GM10847 (cell line): ENCODE data around the gene TAGAP.

Experiments used
- POLR2A ChIP-seq: IDR thresholded peaks from 2 replicates; pipeline ENCODE4 v1.6.1; 2011; ENCODE audit not compliant: insufficient read length; ENCODE audit errors: extremely low read depth

TAGAP gene, protein sequence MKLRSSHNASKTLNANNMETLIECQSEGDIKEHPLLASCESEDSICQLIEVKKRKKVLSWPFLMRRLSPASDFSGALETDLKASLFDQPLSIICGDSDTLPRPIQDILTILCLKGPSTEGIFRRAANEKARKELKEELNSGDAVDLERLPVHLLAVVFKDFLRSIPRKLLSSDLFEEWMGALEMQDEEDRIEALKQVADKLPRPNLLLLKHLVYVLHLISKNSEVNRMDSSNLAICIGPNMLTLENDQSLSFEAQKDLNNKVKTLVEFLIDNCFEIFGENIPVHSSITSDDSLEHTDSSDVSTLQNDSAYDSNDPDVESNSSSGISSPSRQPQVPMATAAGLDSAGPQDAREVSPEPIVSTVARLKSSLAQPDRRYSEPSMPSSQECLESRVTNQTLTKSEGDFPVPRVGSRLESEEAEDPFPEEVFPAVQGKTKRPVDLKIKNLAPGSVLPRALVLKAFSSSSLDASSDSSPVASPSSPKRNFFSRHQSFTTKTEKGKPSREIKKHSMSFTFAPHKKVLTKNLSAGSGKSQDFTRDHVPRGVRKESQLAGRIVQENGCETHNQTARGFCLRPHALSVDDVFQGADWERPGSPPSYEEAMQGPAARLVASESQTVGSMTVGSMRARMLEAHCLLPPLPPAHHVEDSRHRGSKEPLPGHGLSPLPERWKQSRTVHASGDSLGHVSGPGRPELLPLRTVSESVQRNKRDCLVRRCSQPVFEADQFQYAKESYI

DNA sequence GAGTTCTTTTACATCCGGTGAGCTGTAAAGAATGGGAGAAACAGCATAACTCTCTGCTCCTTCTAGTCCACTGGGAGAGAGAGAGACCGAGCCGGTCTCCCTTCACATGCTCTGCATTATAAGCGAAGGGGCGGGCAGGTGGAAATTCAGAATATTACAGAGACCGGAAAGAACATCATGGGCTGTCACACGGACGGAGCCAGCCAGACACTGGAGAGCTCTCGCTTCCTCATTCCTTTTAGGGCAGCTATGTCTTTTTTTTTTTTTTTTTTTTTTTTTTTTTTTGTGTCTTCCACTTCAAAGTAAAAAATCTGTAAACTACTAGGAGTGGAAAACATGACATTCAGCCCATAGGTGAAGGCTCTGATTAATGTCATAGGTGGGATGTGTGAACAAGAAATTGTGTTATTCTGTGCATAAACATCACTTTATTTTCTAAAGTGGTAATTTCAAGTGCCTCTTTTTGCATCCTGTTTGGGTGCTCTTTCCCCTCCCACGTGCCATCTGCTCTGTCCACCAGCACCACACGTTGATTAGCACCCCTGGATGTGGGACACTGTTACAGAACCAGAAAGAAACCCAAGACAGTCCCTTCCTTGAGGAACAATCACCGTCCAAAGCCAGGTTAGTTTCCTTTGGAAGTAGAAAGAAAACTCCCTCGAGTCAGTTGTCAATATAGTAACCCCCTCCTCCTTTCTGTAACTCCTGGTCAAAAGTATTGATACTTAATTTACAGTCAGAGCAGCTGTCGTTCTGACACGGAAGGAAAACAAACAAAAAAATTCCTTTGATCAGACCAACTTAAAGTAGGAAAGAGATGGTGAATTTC lies at the start of gene TAGAP:
Gene TAGAP (minus strand): TSS at position 93 of the 829 bp plus-strand sequence. CDS start 845 bp downstream, outside the sequence.
- peak; percentile 30 for TF ChIP-seq POLR2A

GRCh38 chr6:159093609-159094443 lies 49.0 kb upstream of the TAGAP start:
- TF ChIP-seq POLR2A = no peak

DNA sequence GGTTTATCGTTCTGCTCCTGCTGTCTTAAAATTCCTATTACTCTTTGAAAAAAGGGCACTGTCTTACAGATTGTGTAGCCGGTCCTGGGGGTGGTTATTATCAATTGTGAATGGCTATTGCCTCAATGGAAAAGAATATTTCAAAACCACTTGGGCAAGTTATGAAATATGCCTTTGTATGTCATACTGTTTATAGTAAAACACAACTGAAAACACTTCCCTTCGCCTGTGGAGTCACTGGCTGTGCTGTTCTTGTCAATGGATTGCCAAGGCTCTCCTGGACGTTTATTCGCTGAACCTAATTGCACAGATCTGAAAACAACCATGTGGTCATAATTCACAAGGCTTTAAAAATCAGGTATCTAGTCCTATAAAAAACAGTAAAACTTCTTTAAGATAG lies 47.8 kb upstream of the TAGAP start:
- TF ChIP-seq POLR2A = no peak

DNA sequence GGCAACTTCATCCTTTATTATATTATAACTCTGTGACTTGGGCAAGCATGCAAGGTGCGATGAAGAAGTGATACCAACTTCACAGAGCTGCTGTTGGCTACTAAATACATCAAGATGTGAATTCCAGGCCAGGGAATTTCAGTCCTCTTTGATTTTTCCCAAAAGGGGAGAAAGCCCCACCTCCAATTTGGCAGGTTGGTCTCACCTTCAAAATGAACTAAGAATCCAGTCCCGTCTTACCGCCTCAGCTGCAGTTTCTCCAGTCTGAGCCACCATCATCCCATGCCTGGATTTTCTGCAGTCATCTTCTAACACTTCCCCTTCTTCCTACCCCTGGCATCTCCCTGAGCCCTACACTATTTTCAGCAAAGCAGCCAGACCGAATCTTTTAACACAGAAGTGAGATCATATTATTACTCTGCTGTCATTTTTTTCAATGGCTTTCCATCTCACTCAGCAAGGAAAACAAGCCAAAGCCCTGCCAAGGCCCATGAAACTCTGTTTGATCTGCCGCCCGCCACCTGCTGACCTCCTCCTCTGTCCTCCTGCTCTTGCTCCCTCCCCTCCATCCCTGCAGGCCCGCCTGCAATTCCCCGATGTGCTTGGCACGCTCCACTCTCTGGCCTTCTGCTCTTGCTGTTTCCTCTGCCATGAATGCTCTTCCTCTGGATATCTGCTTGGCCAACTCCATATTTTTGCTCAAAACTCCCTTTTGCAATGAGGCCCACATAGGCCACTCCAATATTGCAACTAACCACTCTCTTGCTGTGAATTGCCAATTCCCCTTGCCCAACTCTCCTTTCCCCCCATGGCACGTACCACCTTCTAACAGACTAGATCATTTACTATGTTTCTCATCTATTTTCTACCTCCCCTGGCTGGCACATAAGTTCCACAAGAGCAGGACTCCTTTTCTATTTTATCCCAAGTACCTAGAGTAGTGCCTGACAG lies 46.0 kb upstream of the TAGAP start:
- no peak for TF ChIP-seq POLR2A

- no peak for TF ChIP-seq POLR2A
Measured at GRCh38 chr6:159089909-159090308, 45.1 kb upstream of the TAGAP start.

- TF ChIP-seq POLR2A = no peak
Measured at GRCh38 chr6:159089443-159089842, 44.7 kb upstream of the TAGAP start.

GRCh38 chr6:159086033-159086618 lies 41.3 kb upstream of the TAGAP start:
- no peak for TF ChIP-seq POLR2A

DNA sequence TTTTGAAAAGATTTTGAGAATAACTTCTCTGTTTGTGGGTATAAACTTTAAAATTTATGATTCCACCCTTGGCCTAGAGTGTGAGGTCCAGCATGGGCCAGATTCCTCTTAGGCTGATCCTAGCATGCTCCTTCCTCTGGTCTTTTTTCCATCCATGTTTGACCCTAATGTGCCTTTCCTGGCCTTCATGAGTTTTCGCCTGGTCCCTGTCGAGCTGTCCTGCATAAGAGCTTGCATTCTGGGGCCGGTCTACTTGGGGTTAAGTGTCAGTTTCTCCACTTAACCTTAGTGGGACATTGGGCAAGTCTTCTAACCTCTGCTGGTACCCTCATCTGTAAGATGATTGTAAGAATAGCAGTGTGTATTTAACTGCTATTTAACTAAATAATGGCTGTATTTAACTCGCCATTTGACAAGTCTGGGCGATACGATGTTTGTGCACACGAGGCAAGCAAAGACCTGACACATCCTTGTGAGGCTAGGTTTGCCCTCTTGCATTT lies 40.7 kb upstream of the TAGAP start:
- no peak for TF ChIP-seq POLR2A

- TF ChIP-seq POLR2A = no peak
Measured at GRCh38 chr6:159084493-159085091, 39.8 kb upstream of the TAGAP start.

DNA sequence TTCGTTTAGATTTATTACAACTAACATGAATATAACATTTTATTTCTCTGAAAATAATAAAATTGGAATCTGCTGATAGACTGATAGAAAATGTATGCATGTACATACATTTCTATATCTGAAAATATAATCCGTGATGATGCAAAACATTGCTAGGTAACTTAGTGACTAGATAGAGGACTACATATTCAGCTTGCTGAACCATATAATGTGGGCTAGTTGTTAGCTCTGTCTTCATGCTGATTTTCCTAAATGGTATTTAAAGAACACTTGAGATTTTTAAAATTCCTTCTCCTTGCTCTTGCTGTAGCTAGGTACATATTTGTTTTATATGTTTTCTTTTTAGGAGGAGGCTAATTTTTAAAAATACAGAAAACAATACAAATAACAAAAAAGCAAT lies 38.4 kb upstream of the TAGAP start:
- no peak for TF ChIP-seq POLR2A

- TF ChIP-seq POLR2A = no peak
Measured at GRCh38 chr6:159082039-159082815, 37.4 kb upstream of the TAGAP start.
